HCT116 (cell line): ENCODE results near the gene CREG2. TPM values are rescaled to one million over a fixed set of nuclear protein-coding genes. Genes with fewer than 3 reads are reported as not detected.

Experiments used
- ATAC-seq: fragments of 200-7000 bp; cut with Tn5 transposase; 2 replicates; pipeline ENCODE4 v1.9.1; 2020; ENCODE audit warnings: mild to moderate bottlenecking, moderate library complexity
- BruUV-seq: library from RNA; stranded (reverse); fragments of 400-500 nt; replicated peaks from 2 replicates; lab custom pipeline; 2021; lab: Mats Ljungman, UMichigan
- CTCF ChIA-PET: fragments of 300-600 bp; sonication (Branson Sonifier 250); formaldehyde crosslinking; loops from one replicate; lab custom pipeline; 2021; ENCODE audit warnings: antibody characterized with exemption; lab: Charles Lee
- POLR2A ChIA-PET: fragments of 300-600, 350-600 bp; sonication (Branson Sonifier 250); formaldehyde crosslinking; loops from one replicate; lab custom pipeline; 2021; ENCODE audit warnings: antibody characterized with exemption; lab: Charles Lee
- RAD21 ChIA-PET, 2 experiments: fragments of 300-600 bp; sonication (Branson Sonifier 250); formaldehyde crosslinking; loops; one replicate each; lab custom pipeline; 2023; ENCODE audit warnings: low total read pairs in 2 of 2; ENCODE audit not compliant: uncharacterized antibody in 2 of 2, unreplicated experiment in 2 of 2, low non-redundant PET in 1 of 2; lab: Charles Lee
- DNase-seq: peaks from one replicate; pipeline ENCODE4 v3.0.0-alpha.2; 2010; ENCODE audit warnings: low read depth, low spot score
- H2AFZ ChIP-seq: fragments of 200-600 bp; shearing (Covaris generic), sonication (generic); 2 replicates; pipeline ENCODE4 v1.6.1; 2017; ENCODE audit warnings: low read depth, mixed run types, mixed read lengths, antibody characterized with exemption, low read length; ENCODE audit not compliant: poor library complexity, severe bottlenecking
- H3K27ac ChIP-seq: 2 replicates; pipeline ENCODE4 v1.5.1; 2012; ENCODE audit warnings: low read depth, low read length
- H3K27me3 ChIP-seq: fragments of 200-600 bp; sonication (generic); 2 replicates; pipeline ENCODE4 v1.6.1; 2016; ENCODE audit warnings: mixed run types, low read length, mixed read lengths; ENCODE audit not compliant: insufficient read depth
- H3K36me3 ChIP-seq, 2 experiments: fragments of 200-500 bp in 1 of 2; fragments of 200-600 bp in 1 of 2; sonication (Bioruptor generic) in 1 of 2; sonication (generic) in 1 of 2; 2 replicates each; pipeline versions ENCODE4 v1.5.1 to v1.6.1; 2014 to 2016; ENCODE audit warnings: low read length in 2 of 2, inconsistent platforms in 1 of 2, mixed read lengths in 1 of 2, mixed run types in 1 of 2; ENCODE audit not compliant: insufficient read depth in 2 of 2, control insufficient read depth in 1 of 2
- H3K4me1 ChIP-seq, 2 experiments: fragments of 200-600 bp in 1 of 2; sonication (generic) in 1 of 2; 2 replicates each; pipeline versions ENCODE4 v1.5.1 to v1.6.1; 2012 to 2017; ENCODE audit warnings: low read length in 2 of 2, inconsistent platforms in 1 of 2, mild to moderate bottlenecking in 1 of 2, mixed read lengths in 1 of 2, mixed run types in 1 of 2, moderate library complexity in 1 of 2; ENCODE audit not compliant: insufficient read depth in 2 of 2, control insufficient read depth in 1 of 2
- H3K4me2 ChIP-seq: fragments of 200-600 bp; sonication (generic); 2 replicates; pipeline ENCODE4 v1.6.1; 2017; ENCODE audit warnings: mixed run types, low read length, mixed read lengths
- H3K4me3 ChIP-seq, 2 experiments: fragments of 200-600 bp in 1 of 2; sonication (generic) in 1 of 2; replicated peaks in 1 of 2; 2 replicates each; pipeline ENCODE4 v1.5.1; 2011 to 2016; ENCODE audit warnings: low read length in 2 of 2, control low read depth in 1 of 2, low read depth in 1 of 2, mild to moderate bottlenecking in 1 of 2, mixed read lengths in 1 of 2, mixed run types in 1 of 2
- H3K79me2 ChIP-seq: fragments of 200-600 bp; sonication (generic); 2 replicates; pipeline ENCODE4 v1.6.1; 2017; ENCODE audit warnings: mild to moderate bottlenecking, mixed run types, low read length, moderate library complexity, mixed read lengths; ENCODE audit not compliant: insufficient read depth
- H3K9ac ChIP-seq: fragments of 200-600 bp; sonication (generic); 2 replicates; pipeline ENCODE4 v1.6.1; 2016; ENCODE audit warnings: low read length, mixed read lengths
- H3K9me2 ChIP-seq: fragments of 200-600 bp; sonication (generic), shearing (Covaris generic); 2 replicates; pipeline ENCODE4 v1.6.1; 2017; ENCODE audit warnings: mixed run types, mild to moderate bottlenecking, moderate library complexity; ENCODE audit not compliant: insufficient read depth
- H3K9me3 ChIP-seq, 2 experiments: fragments of 200-500 bp in 1 of 2; fragments of 200-600 bp in 1 of 2; sonication (Bioruptor generic) in 1 of 2; sonication (generic) in 1 of 2; 2 replicates each; pipeline ENCODE4 v1.6.1; 2014 to 2017; ENCODE audit warnings: low read length in 2 of 2, mixed read lengths in 2 of 2, inconsistent platforms in 1 of 2, low read depth in 1 of 2, mild to moderate bottlenecking in 1 of 2, mixed run types in 1 of 2, moderate library complexity in 1 of 2; ENCODE audit not compliant: control insufficient read depth in 1 of 2, insufficient read depth in 1 of 2
- H4K20me1 ChIP-seq: fragments of 200-600 bp; sonication (generic), shearing (Covaris generic); 2 replicates; pipeline ENCODE4 v1.6.1; 2017; ENCODE audit warnings: mixed run types, mild to moderate bottlenecking, moderate library complexity; ENCODE audit not compliant: insufficient read depth
- ATF3 ChIP-seq: IDR thresholded peaks from 2 replicates; pipeline ENCODE4 v1.6.1; 2012
- CBX3 ChIP-seq: IDR thresholded peaks from 2 replicates; pipeline ENCODE4 v1.6.1; 2012; ENCODE audit warnings: low read depth
- CEBPB ChIP-seq: IDR thresholded peaks from 2 replicates; pipeline ENCODE4 v1.6.1; 2012; ENCODE audit warnings: low read depth
- EGR1 ChIP-seq: IDR thresholded peaks from 2 replicates; pipeline ENCODE4 v1.6.1; 2012; ENCODE audit warnings: low read depth
- ELF1 ChIP-seq: IDR thresholded peaks from 2 replicates; pipeline ENCODE4 v1.6.1; 2012; ENCODE audit warnings: low read depth, borderline replicate concordance
- EZH2 ChIP-seq: fragments of 200-600 bp; sonication (generic); IDR thresholded peaks from 2 replicates; pipeline ENCODE4 v1.6.1; 2017; ENCODE audit warnings: antibody characterized with exemption, mixed run types
- EZH2phosphoT487 ChIP-seq: fragments of 200-600 bp; IDR thresholded peaks from 2 replicates; pipeline ENCODE4 v1.6.1; 2018; ENCODE audit warnings: antibody characterized with exemption, borderline replicate concordance
- FOSL1 ChIP-seq: IDR thresholded peaks from 2 replicates; pipeline ENCODE4 v1.6.1; 2012; ENCODE audit warnings: low read depth
- JUND ChIP-seq: IDR thresholded peaks from 2 replicates; pipeline ENCODE4 v1.6.1; 2012
- POLR2A ChIP-seq: IDR thresholded peaks from 2 replicates; pipeline ENCODE4 v1.7.0; 2011; ENCODE audit warnings: borderline replicate concordance; ENCODE audit not compliant: insufficient read depth, insufficient read length; ENCODE audit errors: extremely low read depth
- POLR2AphosphoS5 ChIP-seq: IDR thresholded peaks from 2 replicates; pipeline ENCODE4 v1.6.1; 2011; ENCODE audit warnings: mild to moderate bottlenecking, low read depth, low read length, moderate library complexity
- RAD21 ChIP-seq: IDR thresholded peaks from 2 replicates; pipeline ENCODE4 v1.6.1; 2012; ENCODE audit warnings: low read depth, mild to moderate bottlenecking
- REST ChIP-seq: IDR thresholded peaks from 2 replicates; pipeline ENCODE4 v1.6.1; 2012; ENCODE audit warnings: low read depth
- SP1 ChIP-seq: IDR thresholded peaks from 2 replicates; pipeline ENCODE4 v1.6.1; 2012; ENCODE audit warnings: low read depth
- TCF7L2 ChIP-seq: IDR thresholded peaks from 2 replicates; pipeline ENCODE4 v1.7.0; 2011; ENCODE audit warnings: borderline replicate concordance, inconsistent platforms; ENCODE audit not compliant: insufficient read depth, insufficient read length; ENCODE audit errors: extremely low read depth
- ZFX ChIP-seq: fragments of 450-650 bp; IDR thresholded peaks from 2 replicates; pipeline ENCODE4 v1.6.1; 2017
- ZNF274 ChIP-seq: fragments of 200-500 bp; sonication (Bioruptor generic); IDR thresholded peaks from 2 replicates; pipeline ENCODE4 v1.6.1; 2014; ENCODE audit warnings: mild to moderate bottlenecking, low read depth, low read length, inconsistent platforms
- intact Hi-C: fragments of 100-400 bp; cut with micrococcal nuclease; formaldehyde crosslinking; loops from 2 replicates; pipeline ENCODE4 v1.10.0; 2022
- total RNA-seq: library from RNA; stranded (reverse); gene quantifications from one replicate; pipeline ENCODE4 v1.2.1, GENCODE V29; 2021; ENCODE audit not compliant: unreplicated experiment
- TF ChIP-seq, protein P1 (sequence below): IDR thresholded peaks from 2 replicates; pipeline ENCODE4 v1.6.1; 2012
- TF ChIP-seq, protein P2 (sequence below), 3 experiments: fragments of 200-600 bp in 1 of 3; sonication (generic) in 1 of 3; IDR thresholded peaks in 2 of 3; conservative IDR thresholded peaks in 1 of 3; 2 replicates each; pipeline ENCODE4 v1.5.1; 2012 to 2017; ENCODE audit warnings: low read depth in 2 of 3, low read length in 2 of 3, antibody characterized with exemption in 1 of 3, borderline replicate concordance in 1 of 3, control low read depth in 1 of 3, mild to moderate bottlenecking in 1 of 3, mixed read lengths in 1 of 3, mixed run types in 1 of 3, moderate library complexity in 1 of 3; ENCODE audit not compliant: insufficient read depth in 1 of 3
- TF ChIP-seq, protein P3 (sequence below): IDR thresholded peaks from 2 replicates; pipeline ENCODE4 v1.6.1; 2011; ENCODE audit warnings: mild to moderate bottlenecking, low read length, moderate library complexity; ENCODE audit not compliant: insufficient replicate concordance; ENCODE audit errors: extremely low read depth

Gene CREG2
- total RNA-seq, 1 experiment from 2014 or later: 0.12 TPM

DNA sequence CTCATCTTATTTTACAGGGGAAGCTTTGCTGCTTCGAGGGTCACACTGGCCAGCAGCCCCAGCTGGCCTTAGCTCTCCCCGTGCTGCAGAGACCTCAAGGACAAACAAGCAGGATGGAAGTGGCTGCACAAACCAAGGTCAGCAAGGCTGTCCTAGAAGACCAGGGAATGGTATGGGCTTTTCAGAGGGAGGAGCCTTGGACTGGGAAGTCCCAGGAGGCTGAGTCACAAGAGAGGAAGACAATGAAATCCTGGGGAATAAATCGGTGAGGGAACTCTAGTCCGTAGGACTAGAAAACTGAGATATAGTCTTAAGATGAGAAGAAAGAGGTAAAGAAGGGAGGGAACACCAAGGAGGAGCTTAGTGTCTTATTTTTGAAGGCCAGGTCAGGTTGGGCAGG, 15.7 kb downstream of the CREG2 start:
- H2AFZ ChIP-seq: no peak overlapping the region
- CTCF ChIA-PET: no interaction called here
- H3K27me3 ChIP-seq: no peaks in the 10 kb centered on the region

More for the DNA sequence above, 15.7 kb downstream of the CREG2 start:
- Histone ChIP-seq H3K79me2 (no peaks in the 10 kb centered on the region), H3K4me3 (no peak overlapping the region), H3K4me1 (no peaks in the 10 kb centered on the region), H3K36me3 (no peaks in the 10 kb centered on the region), H3K4me2 (no peak overlapping the region), H4K20me1 (no peaks in the 10 kb centered on the region), H3K9ac (no peak overlapping the region), H3K27ac (no peak overlapping the region), H3K9me3 (no peaks in the 10 kb centered on the region), H3K9me2 (no peaks in the 10 kb centered on the region)
- ATAC-seq (no peak), DNase-seq (no peak)
- TF ChIP-seq ELF1: no peak
- TF ChIP-seq JUND: no peak
- TF ChIP-seq, protein P1, sequence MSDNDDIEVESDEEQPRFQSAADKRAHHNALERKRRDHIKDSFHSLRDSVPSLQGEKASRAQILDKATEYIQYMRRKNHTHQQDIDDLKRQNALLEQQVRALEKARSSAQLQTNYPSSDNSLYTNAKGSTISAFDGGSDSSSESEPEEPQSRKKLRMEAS: no peak
- TF ChIP-seq POLR2A: no peak
- TF ChIP-seq POLR2AphosphoS5: no peak
- no peak for TF ChIP-seq ZFX
- TF ChIP-seq ATF3: no peak
- no peak for TF ChIP-seq CEBPB
- no peak for TF ChIP-seq EZH2
- TF ChIP-seq, protein P2, sequence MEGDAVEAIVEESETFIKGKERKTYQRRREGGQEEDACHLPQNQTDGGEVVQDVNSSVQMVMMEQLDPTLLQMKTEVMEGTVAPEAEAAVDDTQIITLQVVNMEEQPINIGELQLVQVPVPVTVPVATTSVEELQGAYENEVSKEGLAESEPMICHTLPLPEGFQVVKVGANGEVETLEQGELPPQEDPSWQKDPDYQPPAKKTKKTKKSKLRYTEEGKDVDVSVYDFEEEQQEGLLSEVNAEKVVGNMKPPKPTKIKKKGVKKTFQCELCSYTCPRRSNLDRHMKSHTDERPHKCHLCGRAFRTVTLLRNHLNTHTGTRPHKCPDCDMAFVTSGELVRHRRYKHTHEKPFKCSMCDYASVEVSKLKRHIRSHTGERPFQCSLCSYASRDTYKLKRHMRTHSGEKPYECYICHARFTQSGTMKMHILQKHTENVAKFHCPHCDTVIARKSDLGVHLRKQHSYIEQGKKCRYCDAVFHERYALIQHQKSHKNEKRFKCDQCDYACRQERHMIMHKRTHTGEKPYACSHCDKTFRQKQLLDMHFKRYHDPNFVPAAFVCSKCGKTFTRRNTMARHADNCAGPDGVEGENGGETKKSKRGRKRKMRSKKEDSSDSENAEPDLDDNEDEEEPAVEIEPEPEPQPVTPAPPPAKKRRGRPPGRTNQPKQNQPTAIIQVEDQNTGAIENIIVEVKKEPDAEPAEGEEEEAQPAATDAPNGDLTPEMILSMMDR (IDR thresholded peaks at IDR 0.05 in 2 of 3, conservative IDR thresholded peaks at IDR 0.05 in 1 of 3; ENCODE audit: borderline replicate concordance in 1 of 3, insufficient read depth in 1 of 3, low read depth in 2 of 3, low read length in 2 of 3): no peak
- no peak for TF ChIP-seq SP1
- TF ChIP-seq, protein P3, sequence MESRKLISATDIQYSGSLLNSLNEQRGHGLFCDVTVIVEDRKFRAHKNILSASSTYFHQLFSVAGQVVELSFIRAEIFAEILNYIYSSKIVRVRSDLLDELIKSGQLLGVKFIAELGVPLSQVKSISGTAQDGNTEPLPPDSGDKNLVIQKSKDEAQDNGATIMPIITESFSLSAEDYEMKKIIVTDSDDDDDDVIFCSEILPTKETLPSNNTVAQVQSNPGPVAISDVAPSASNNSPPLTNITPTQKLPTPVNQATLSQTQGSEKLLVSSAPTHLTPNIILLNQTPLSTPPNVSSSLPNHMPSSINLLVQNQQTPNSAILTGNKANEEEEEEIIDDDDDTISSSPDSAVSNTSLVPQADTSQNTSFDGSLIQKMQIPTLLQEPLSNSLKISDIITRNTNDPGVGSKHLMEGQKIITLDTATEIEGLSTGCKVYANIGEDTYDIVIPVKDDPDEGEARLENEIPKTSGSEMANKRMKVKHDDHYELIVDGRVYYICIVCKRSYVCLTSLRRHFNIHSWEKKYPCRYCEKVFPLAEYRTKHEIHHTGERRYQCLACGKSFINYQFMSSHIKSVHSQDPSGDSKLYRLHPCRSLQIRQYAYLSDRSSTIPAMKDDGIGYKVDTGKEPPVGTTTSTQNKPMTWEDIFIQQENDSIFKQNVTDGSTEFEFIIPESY: no peak
- no peak for TF ChIP-seq TCF7L2
- no peak for TF ChIP-seq CBX3
- TF ChIP-seq EGR1: no peak
- TF ChIP-seq FOSL1: no peak
- no peak for TF ChIP-seq ZNF274
- TF ChIP-seq EZH2phosphoT487: no peak
- no peak for TF ChIP-seq REST
- TF ChIP-seq RAD21: no peak
- ChIA-PET POLR2A (no interaction called here), RAD21 (no interaction called here)
- intact Hi-C loops: no loop called here
- BruUV-seq: no TSS peak
